Activated naive CD4-positive, alpha-beta T cell treated with anti-CD3 and anti-CD28 coated beads, Interleukin-2, amount 50 U/mL, for 24 hours (primary cell): ENCODE results near the gene NAP1L1.
"Not testable (repeated sequence)": the region's sequence is repeated elsewhere in the genome, so short reads cannot be mapped to it uniquely, and the experiment has no call there.

Experiments used
- H3K27ac Mint-ChIP-seq: one replicate; pipeline ENCODE4 v1.8.0; 2021; ENCODE audit warnings: mild to moderate bottlenecking, mixed read lengths
- H3K27me3 Mint-ChIP-seq: one replicate; pipeline ENCODE4 v1.8.0; 2021; ENCODE audit warnings: mixed read lengths
- H3K36me3 Mint-ChIP-seq: one replicate; pipeline ENCODE4 v1.8.0; 2021; ENCODE audit warnings: mixed read lengths
- H3K4me1 Mint-ChIP-seq: one replicate; pipeline ENCODE4 v1.8.0; 2021; ENCODE audit warnings: mixed read lengths
- H3K4me3 Mint-ChIP-seq: one replicate; pipeline ENCODE4 v1.8.0; 2021; ENCODE audit warnings: mild to moderate bottlenecking, mixed read lengths
- H3K9me3 Mint-ChIP-seq: one replicate; pipeline ENCODE4 v1.8.0; 2021; ENCODE audit warnings: mixed read lengths

The NAP1L1 gene

GRCh38 chr12:75998292-75999063, 86.0 kb downstream of the NAP1L1 start:
- no peak overlapping the region for H3K27ac Mint-ChIP-seq
- no peaks in the 10 kb centered on the region for H3K9me3 Mint-ChIP-seq
- H3K36me3 Mint-ChIP-seq = no peaks in the 10 kb centered on the region
- H3K4me1 Mint-ChIP-seq = peaks cover 14% of the 10 kb centered on the region
- no peak overlapping the region for H3K4me3 Mint-ChIP-seq
- H3K27me3 Mint-ChIP-seq = no peaks in the 10 kb centered on the region

DNA sequence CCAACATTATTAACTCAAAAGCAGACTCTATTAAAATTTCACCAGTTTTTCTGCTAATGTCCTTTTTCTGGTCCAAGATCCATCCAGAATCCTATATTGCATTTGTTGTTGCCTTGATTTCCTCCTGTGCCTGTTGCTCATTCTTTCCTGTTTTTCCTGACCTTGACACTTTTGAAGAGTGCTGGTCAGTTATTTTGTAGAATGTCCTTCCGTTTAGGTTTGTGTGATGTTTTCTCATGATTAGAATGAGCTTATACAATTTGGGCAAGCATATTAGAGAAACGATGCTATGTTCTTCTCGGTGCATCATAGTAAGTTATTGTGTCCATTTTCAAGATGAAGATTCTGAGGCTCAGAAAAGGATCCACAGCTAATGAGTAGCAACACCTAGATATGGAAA, 86.8 kb downstream of the NAP1L1 start:
- Mint-ChIP-seq H3K27ac (no peak overlapping the region), H3K27me3 (no peaks in the 10 kb centered on the region), H3K4me1 (peaks cover 17% of the 10 kb centered on the region), H3K9me3 (no peaks in the 10 kb centered on the region), H3K36me3 (no peaks in the 10 kb centered on the region), H3K4me3 (no peak overlapping the region)

GRCh38 chr12:75996861-75997447, 87.5 kb downstream of the NAP1L1 start:
- Mint-ChIP-seq H3K4me3 (no peak overlapping the region), H3K27me3 (no peaks in the 10 kb centered on the region), H3K36me3 (no peaks in the 10 kb centered on the region), H3K27ac (no peak overlapping the region), H3K9me3 (no peaks in the 10 kb centered on the region), H3K4me1 (peaks cover 17% of the 10 kb centered on the region)

- H3K27ac Mint-ChIP-seq = no peak overlapping the region
- H3K4me3 Mint-ChIP-seq = no peak overlapping the region
- peaks cover 17% of the 10 kb centered on the region for H3K4me1 Mint-ChIP-seq
- no peaks in the 10 kb centered on the region for H3K36me3 Mint-ChIP-seq
- H3K9me3 Mint-ChIP-seq = no peaks in the 10 kb centered on the region
- H3K27me3 Mint-ChIP-seq = peaks cover 1% of the 10 kb centered on the region
Measured at GRCh38 chr12:75995691-75996090, 88.8 kb downstream of the NAP1L1 start.

- no peak overlapping the region for H3K4me3 Mint-ChIP-seq
- peaks cover 1% of the 10 kb centered on the region for H3K27me3 Mint-ChIP-seq
- peak overlapping the region; percentile 2 for H3K27ac Mint-ChIP-seq
- peaks cover 14% of the 10 kb centered on the region for H3K4me1 Mint-ChIP-seq
- H3K9me3 Mint-ChIP-seq = no peaks in the 10 kb centered on the region
- H3K36me3 Mint-ChIP-seq = no peaks in the 10 kb centered on the region
Measured at GRCh38 chr12:75994069-75994740, 90.3 kb downstream of the NAP1L1 start.

DNA sequence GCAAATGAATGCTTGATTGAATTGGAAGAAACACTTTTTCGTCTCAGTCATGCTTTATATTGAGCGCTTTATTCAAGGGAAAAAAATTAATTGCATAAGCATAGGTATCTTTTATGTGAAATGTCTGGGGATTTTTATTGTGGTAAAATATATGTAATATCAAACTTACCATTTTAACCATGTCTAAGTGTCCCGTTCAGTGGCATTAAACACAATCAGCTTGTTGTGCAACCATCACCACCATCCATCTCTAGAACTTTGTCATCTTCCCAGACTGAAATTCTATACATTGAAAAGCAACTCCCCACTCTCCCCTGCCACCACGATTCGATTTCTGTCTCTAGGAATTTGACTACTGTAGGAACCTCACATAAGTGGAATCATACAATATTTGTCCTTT, 92.7 kb downstream of the NAP1L1 start:
- Mint-ChIP-seq H3K27me3 (peaks cover 1% of the 10 kb centered on the region), H3K36me3 (no peaks in the 10 kb centered on the region), H3K4me1 (peaks cover 19% of the 10 kb centered on the region), H3K4me3 (no peak overlapping the region), H3K9me3 (no peaks in the 10 kb centered on the region), H3K27ac (no peak overlapping the region)

GRCh38 chr12:75990189-75990912, 94.1 kb downstream of the NAP1L1 start:
- Mint-ChIP-seq H3K27ac (no peak overlapping the region), H3K4me1 (peaks cover 32% of the 10 kb centered on the region), H3K36me3 (no peaks in the 10 kb centered on the region), H3K27me3 (peaks cover 1% of the 10 kb centered on the region), H3K9me3 (no peaks in the 10 kb centered on the region), H3K4me3 (no peak overlapping the region)

DNA sequence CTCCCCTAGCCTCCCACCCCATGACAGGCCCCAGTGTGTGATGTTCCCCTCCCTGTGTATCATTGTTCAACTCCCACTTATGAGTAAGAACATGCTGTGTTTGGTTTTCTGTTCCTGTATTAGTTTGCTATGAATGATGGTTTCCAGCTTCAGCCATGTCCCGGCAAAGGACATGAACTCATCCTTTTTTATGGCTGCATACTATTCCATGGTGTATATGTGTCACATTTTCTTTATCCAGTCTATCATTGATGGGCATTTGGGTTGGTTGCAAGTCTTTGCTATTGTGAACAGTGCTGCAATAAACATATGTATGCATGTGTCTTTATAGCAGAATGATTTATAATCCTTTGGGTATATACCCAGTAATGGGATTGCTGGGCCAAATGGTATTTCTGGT, 96.8 kb downstream of the NAP1L1 start:
- H3K4me3 Mint-ChIP-seq, H3K27me3 Mint-ChIP-seq, H3K9me3 Mint-ChIP-seq, H3K36me3 Mint-ChIP-seq, H3K27ac Mint-ChIP-seq: not testable (repeated sequence)
- peaks cover 34% of the 10 kb centered on the region for H3K4me1 Mint-ChIP-seq
